HG03280 (cell line): ENCODE results near the gene SUGT1.

Experiments
- ATAC-seq: cut with Tn5 transposase; IDR thresholded peaks from one replicate; pipeline ENCODE4 v1.9.1; 2021; ENCODE audit warnings: mild to moderate bottlenecking, moderate library complexity; ENCODE audit not compliant: unreplicated experiment

The SUGT1 gene

GRCh38 chr13:52736891-52737290 lies 84.3 kb downstream of the SUGT1 start:
- no peak for ATAC-seq

GRCh38 chr13:52737451-52737850 lies 84.8 kb downstream of the SUGT1 start:
- no peak for ATAC-seq

- ATAC-seq, result no peak
These were observed 85.3 kb downstream of the SUGT1 start for GRCh38 chr13:52737965-52738364.

- no peak for ATAC-seq
These were observed 86.3 kb downstream of the SUGT1 start for GRCh38 chr13:52738719-52739467.

GRCh38 chr13:52739468-52740071 lies 86.9 kb downstream of the SUGT1 start, which contains the start of gene CNMD:
Gene CNMD, minus strand, starts transcription at chr13:52739820. Its CDS starts 119 bp downstream, at chr13:52739701.
- no peak for ATAC-seq

GRCh38 chr13:52743569-52743968 lies 90.9 kb downstream of the SUGT1 start:
- no peak for ATAC-seq

GRCh38 chr13:52743988-52744387 lies 91.4 kb downstream of the SUGT1 start:
- ATAC-seq, result no peak

GRCh38 chr13:52744842-52745375 lies 92.3 kb downstream of the SUGT1 start:
- no peak for ATAC-seq

- ATAC-seq, result no peak
These were observed 93.5 kb downstream of the SUGT1 start for GRCh38 chr13:52746141-52746540.

GRCh38 chr13:52749419-52749818 lies 96.8 kb downstream of the SUGT1 start:
- no peak for ATAC-seq
